Testis (tissue), 2 donors: ENCODE measurements around the gene BCKDHB.

Experiments used
- POLR2A ChIP-seq: fragments of 450-650 bp; IDR thresholded peaks from one replicate; pipeline ENCODE4 v1.6.1; 2017; ENCODE audit warnings: antibody characterized with exemption, mild to moderate bottlenecking, moderate library complexity
- TF ChIP-seq, protein P1 (sequence below), 3 experiments: fragments of 450-650 bp in 2 of 3; fragments of 200-600 bp in 1 of 3; sonication (generic) in 1 of 3; IDR thresholded peaks; one replicate each; pipeline ENCODE4 v1.5.1; 2016 to 2019; ENCODE audit warnings: antibody characterized with exemption in 3 of 3, mild to moderate bottlenecking in 2 of 3, moderate library complexity in 1 of 3

DNA sequence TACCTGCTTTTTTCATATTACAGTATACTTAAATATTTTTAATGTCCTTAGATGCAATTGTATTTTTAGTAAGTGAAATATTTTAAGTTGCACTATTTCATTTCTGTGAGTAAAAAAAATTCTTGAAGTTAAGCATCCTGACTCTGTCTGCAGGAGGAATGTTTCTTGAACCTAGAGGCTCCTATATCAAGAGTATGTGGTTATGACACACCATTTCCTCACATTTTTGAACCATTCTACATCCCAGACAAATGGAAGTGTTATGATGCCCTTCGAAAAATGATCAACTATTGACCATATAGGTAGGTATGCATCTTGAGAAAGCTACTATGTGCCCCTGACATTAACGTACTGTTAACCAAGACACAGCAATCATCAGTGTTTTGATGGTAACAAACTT, 237.0 kb downstream of the BCKDHB start:
- TF ChIP-seq POLR2A, result no peak
- TF ChIP-seq, protein P1, sequence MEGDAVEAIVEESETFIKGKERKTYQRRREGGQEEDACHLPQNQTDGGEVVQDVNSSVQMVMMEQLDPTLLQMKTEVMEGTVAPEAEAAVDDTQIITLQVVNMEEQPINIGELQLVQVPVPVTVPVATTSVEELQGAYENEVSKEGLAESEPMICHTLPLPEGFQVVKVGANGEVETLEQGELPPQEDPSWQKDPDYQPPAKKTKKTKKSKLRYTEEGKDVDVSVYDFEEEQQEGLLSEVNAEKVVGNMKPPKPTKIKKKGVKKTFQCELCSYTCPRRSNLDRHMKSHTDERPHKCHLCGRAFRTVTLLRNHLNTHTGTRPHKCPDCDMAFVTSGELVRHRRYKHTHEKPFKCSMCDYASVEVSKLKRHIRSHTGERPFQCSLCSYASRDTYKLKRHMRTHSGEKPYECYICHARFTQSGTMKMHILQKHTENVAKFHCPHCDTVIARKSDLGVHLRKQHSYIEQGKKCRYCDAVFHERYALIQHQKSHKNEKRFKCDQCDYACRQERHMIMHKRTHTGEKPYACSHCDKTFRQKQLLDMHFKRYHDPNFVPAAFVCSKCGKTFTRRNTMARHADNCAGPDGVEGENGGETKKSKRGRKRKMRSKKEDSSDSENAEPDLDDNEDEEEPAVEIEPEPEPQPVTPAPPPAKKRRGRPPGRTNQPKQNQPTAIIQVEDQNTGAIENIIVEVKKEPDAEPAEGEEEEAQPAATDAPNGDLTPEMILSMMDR (IDR thresholded peaks at IDR 0.05), result no peak
